ENCODE data around the gene HP.

GRCh38 chr16:72091217-72091616 is 36.9 kb downstream of the HP start:
- no peak for TF ChIP-seq SIN3A (IDR thresholded peaks at IDR 0.05; ENCODE audit: borderline replicate concordance, insufficient read depth, low read length)
- TF ChIP-seq, protein P1, sequence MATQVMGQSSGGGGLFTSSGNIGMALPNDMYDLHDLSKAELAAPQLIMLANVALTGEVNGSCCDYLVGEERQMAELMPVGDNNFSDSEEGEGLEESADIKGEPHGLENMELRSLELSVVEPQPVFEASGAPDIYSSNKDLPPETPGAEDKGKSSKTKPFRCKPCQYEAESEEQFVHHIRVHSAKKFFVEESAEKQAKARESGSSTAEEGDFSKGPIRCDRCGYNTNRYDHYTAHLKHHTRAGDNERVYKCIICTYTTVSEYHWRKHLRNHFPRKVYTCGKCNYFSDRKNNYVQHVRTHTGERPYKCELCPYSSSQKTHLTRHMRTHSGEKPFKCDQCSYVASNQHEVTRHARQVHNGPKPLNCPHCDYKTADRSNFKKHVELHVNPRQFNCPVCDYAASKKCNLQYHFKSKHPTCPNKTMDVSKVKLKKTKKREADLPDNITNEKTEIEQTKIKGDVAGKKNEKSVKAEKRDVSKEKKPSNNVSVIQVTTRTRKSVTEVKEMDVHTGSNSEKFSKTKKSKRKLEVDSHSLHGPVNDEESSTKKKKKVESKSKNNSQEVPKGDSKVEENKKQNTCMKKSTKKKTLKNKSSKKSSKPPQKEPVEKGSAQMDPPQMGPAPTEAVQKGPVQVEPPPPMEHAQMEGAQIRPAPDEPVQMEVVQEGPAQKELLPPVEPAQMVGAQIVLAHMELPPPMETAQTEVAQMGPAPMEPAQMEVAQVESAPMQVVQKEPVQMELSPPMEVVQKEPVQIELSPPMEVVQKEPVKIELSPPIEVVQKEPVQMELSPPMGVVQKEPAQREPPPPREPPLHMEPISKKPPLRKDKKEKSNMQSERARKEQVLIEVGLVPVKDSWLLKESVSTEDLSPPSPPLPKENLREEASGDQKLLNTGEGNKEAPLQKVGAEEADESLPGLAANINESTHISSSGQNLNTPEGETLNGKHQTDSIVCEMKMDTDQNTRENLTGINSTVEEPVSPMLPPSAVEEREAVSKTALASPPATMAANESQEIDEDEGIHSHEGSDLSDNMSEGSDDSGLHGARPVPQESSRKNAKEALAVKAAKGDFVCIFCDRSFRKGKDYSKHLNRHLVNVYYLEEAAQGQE (IDR thresholded peaks at IDR 0.05; ENCODE audit: insufficient read depth in 1 of 2, low read depth in 2 of 2, low read length in 2 of 2): no peak
